ENCODE results near the gene TAS1R1.

GRCh38 chr1:6603238-6603914, 48.3 kb downstream of the TAS1R1 start:
- no peak for TF ChIP-seq CTCF (IDR thresholded peaks at IDR 0.05)
- TF ChIP-seq POLR2AphosphoS5 (IDR thresholded peaks at IDR 0.05; ENCODE audit: low read depth, low read length): peak; percentile 26
- no peak for TF ChIP-seq SIN3A (IDR thresholded peaks at IDR 0.05; ENCODE audit: borderline replicate concordance, insufficient read depth, low read depth, low read length)
- TF ChIP-seq REST (IDR thresholded peaks at IDR 0.05; ENCODE audit: insufficient read depth in 1 of 2, low read depth in 2 of 2, low read length in 1 of 2): no peak

Data from Panc1 (cell line).